Measurements from ENCODE around the gene PHTF1. TPM values are rescaled to one million over a fixed set of nuclear protein-coding genes. Genes with fewer than 3 reads are reported as not detected.

Gene PHTF1
- total RNA-seq, 1 donor from 2014 or later = 7.4 TPM

- H3K4me3 ChIP-seq (ENCODE audit: low read depth, low read length) = no peak overlapping the region
- no peaks in the 10 kb centered on the region for H3K27me3 ChIP-seq (ENCODE audit: control insufficient read depth, insufficient read depth, low read length)
- H3K36me3 ChIP-seq (ENCODE audit: control insufficient read depth, insufficient read depth, low read length) = peaks cover 2% of the 10 kb centered on the region
- no peak for TF ChIP-seq CTCF (IDR thresholded peaks at IDR 0.05; ENCODE audit: insufficient read depth, low read length, severe bottlenecking)
- FAIRE-seq = no peak
- DNase-seq (ENCODE audit: low read depth) = no peak
Observed at GRCh38 chr1:113694910-113695309, 64.4 kb downstream of the PHTF1 start.

DNA sequence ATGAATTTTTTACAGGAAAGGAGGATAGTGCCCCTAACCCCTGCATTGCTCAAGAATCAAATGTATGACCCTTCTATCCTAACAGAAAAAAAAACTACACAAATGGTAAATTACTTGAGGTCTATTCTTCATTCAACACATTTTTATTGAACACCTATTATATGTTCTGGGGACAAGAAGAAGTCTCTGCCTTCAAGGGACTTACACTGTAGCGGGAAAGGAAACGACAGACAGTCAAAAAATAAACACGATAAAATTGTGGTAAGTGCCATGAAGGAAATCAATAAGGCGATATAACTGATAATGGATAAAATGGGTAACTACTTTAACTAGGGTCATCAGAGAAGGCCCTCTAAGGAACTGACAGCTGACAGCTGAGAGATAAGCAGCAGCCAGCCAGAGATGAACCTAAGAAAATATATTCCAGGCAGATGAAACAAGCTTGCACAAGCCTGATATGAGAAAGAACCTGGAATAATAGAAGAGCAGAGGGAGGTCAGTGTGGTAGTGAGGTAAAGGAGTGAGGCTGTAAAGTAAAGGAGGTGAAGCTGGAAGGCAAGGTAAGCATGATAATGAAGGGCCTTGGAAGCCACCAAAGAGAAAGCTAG, 66.4 kb downstream of the PHTF1 start:
- Histone ChIP-seq H3K4me3 (ENCODE audit: low read depth, low read length) (no peak overlapping the region), H3K27me3 (ENCODE audit: control insufficient read depth, insufficient read depth, low read length) (no peaks in the 10 kb centered on the region), H3K36me3 (ENCODE audit: control insufficient read depth, insufficient read depth, low read length) (no peaks in the 10 kb centered on the region)
- no peak for FAIRE-seq
- no peak for DNase-seq (ENCODE audit: low read depth)
- TF ChIP-seq CTCF (IDR thresholded peaks at IDR 0.05; ENCODE audit: insufficient read depth, low read length, severe bottlenecking) = no peak

DNA sequence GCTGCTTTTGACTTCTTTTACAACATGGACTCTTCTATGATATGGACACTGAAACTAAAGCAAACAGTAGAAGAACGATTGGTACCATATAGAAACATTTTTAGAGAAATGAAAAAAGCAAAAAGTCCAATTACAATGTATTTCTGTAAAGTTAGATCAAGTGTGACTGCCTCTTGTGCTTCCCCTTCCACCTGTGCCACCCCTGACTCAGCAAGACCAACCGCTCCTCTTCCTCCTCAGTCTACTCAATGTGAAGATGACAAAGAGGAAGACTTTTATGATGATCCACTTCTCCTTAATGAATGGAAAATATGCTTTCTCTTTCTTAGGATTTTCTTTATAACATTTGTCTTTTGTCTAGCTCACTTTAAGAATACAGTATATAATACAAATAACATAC, 66.9 kb downstream of the PHTF1 start:
- H3K36me3 ChIP-seq (ENCODE audit: control insufficient read depth, insufficient read depth, low read length) = no peaks in the 10 kb centered on the region
- H3K4me3 ChIP-seq (ENCODE audit: low read depth, low read length) = no peak overlapping the region
- DNase-seq (ENCODE audit: low read depth) (no peak), FAIRE-seq (no peak)
- H3K27me3 ChIP-seq (ENCODE audit: control insufficient read depth, insufficient read depth, low read length) = no peaks in the 10 kb centered on the region
- TF ChIP-seq CTCF (IDR thresholded peaks at IDR 0.05; ENCODE audit: insufficient read depth, low read length, severe bottlenecking) = no peak

- Histone ChIP-seq H3K27me3 (ENCODE audit: control insufficient read depth, insufficient read depth, low read length) (no peaks in the 10 kb centered on the region), H3K36me3 (ENCODE audit: control insufficient read depth, insufficient read depth, low read length) (no peaks in the 10 kb centered on the region), H3K4me3 (ENCODE audit: low read depth, low read length) (no peak overlapping the region)
- TF ChIP-seq CTCF (IDR thresholded peaks at IDR 0.05; ENCODE audit: insufficient read depth, low read length, severe bottlenecking) = no peak
- DNase-seq (ENCODE audit: low read depth) (no peak), FAIRE-seq (no peak)
Observed at GRCh38 chr1:113691184-113691583, 68.1 kb downstream of the PHTF1 start.

DNA sequence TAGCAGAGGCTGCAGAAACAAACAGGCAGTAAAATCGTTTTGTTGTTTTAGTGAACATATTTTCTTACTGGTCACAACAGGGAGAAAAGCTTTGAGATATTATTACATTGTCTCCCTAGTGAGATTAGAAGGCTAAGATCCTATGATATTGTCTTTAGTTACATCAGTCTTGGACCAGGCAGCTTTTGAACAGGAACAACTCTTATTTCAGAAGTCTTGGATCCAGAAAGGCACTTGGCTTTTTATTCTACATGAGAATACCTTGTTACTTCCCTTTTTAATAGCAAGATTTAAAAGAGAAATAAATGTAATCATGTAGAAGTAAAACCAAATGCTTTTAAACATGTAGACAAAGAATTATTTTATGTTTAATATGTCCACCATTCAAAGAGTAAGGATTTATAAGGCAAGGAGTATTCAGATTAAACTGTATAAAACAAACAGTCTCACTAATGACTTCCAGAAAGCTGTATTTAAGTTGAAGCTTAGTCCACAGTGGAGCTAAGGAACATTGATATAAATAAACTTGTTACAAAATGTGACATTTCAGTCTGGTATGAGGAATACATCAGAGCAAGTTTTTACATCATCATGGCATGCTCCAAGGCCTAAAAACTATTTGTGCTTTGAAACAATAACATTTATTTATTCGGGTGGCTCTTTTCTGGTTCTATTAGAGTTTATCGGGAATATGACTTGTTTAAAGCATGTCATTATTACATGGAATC, 72.2 kb downstream of the PHTF1 start:
- no peak for TF ChIP-seq CTCF (IDR thresholded peaks at IDR 0.05; ENCODE audit: insufficient read depth, low read length, severe bottlenecking)
- DNase-seq (ENCODE audit: low read depth) (no peak), FAIRE-seq (no peak)
- H3K36me3 ChIP-seq (ENCODE audit: control insufficient read depth, insufficient read depth, low read length) = no peaks in the 10 kb centered on the region
- no peaks in the 10 kb centered on the region for H3K27me3 ChIP-seq (ENCODE audit: control insufficient read depth, insufficient read depth, low read length)
- no peak overlapping the region for H3K4me3 ChIP-seq (ENCODE audit: low read depth, low read length)

Data from bronchial epithelial cell (primary cell).